ENCODE results near the gene ACOXL. TPM values are rescaled to one million over a fixed set of nuclear protein-coding genes. Genes with fewer than 3 reads are reported as not detected.

Gene ACOXL
- total RNA-seq, 5 donors from 2014 or later (not counting 1 experiment from before 2014, with no cell fraction given), result 0.10 TPM; not detected in 4

- WGBS (ENCODE audit: insufficient coverage), result no CpG with 5 or more reads among the region's 2 CpGs
- H3K27ac ChIP-seq (ENCODE audit: low read length), result no peak overlapping the region
Observed at GRCh38 chr2:110742412-110742811, 10.0 kb downstream of the ACOXL start.

GRCh38 chr2:110743600-110743999, 11.2 kb downstream of the ACOXL start:
- Mint-ChIP-seq H3K36me3 (peaks cover 3% of the 10 kb centered on the region), H3K27me3 (peaks cover 56 to 65% of the 10 kb centered on the region in 2 donors)
- WGBS (ENCODE audit: insufficient coverage), result 76% methylated on average over 3 of the region's 5 CpGs

More at GRCh38 chr2:110742412-110742811, 10.0 kb downstream of the ACOXL start:
- Mint-ChIP-seq H3K27me3 (peaks cover 63 to 69% of the 10 kb centered on the region in 2 donors), H3K27ac (no peak overlapping the region), H3K9me3 (peaks cover 3 to 9% (median 8%) of the 10 kb centered on the region in 3 donors), H3K36me3 (peaks cover 3% of the 10 kb centered on the region), H3K4me1 (peaks cover under 1 to 2% (median 1%) of the 10 kb centered on the region in 3 donors), H3K4me3 (no peak overlapping the region)
- H3K4me3 ChIP-seq (ENCODE audit: control insufficient read depth in 1 of 2, extremely low read depth in 1 of 2, low read length in 1 of 2), result no peak overlapping the region
- no peaks in the 10 kb centered on the region for H3K9me3 ChIP-seq
- DNase-seq, result no peak
- ATAC-seq (replicated peaks in 1 of 4), result no peak
- H3K27me3 ChIP-seq (replicated peaks in 1 of 2; ENCODE audit: control insufficient read depth in 2 of 2, extremely low read depth in 1 of 2, insufficient read depth in 2 of 2, low read length in 1 of 2), result peaks cover 0 to 38% of the 10 kb centered on the region in 2 experiments
- ChIA-PET CTCF (interaction anchor here in 1 of 2 donors (1.0 kb wide), 1 partner anchor 13 kb away, joined by 3 read pairs; no protein-coding TSS in a partner anchor), POLR2A (no interaction called here)
- no peaks in the 10 kb centered on the region for H3K36me3 ChIP-seq (ENCODE audit: control insufficient read depth in 2 of 2, extremely low read depth in 1 of 2, insufficient read depth in 1 of 2, low read length in 1 of 2)
- H3K4me1 ChIP-seq (ENCODE audit: control insufficient read depth in 1 of 2, extremely low read depth in 1 of 2, insufficient read depth in 2 of 2, low read length in 2 of 2), result peaks cover 0 to 4% of the 10 kb centered on the region in 2 experiments

GRCh38 chr2:110744429-110744828, 12.1 kb downstream of the ACOXL start:
- Mint-ChIP-seq H3K4me3 (no peak overlapping the region), H3K27me3 (peaks cover 48 to 59% of the 10 kb centered on the region in 2 donors), H3K4me1 (peaks cover 15 to 18% (median 17%) of the 10 kb centered on the region in 3 donors), H3K36me3 (no peaks in the 10 kb centered on the region), H3K27ac (no peak overlapping the region), H3K9me3 (no peaks in the 10 kb centered on the region)
- ATAC-seq (replicated peaks in 1 of 4) (no peak), DNase-seq (no peak)
- ChIA-PET CTCF (no interaction called here), POLR2A (no interaction called here)
- H3K4me3 ChIP-seq (ENCODE audit: control insufficient read depth in 1 of 2, extremely low read depth in 1 of 2, low read length in 1 of 2), result no peak overlapping the region
- 80% methylated on average over 4 of the region's 4 CpGs for WGBS (ENCODE audit: insufficient coverage)
- H3K4me1 ChIP-seq (ENCODE audit: control insufficient read depth in 1 of 2, extremely low read depth in 1 of 2, insufficient read depth in 2 of 2, low read length in 2 of 2), result peaks cover 4 to 20% of the 10 kb centered on the region in 2 experiments
- H3K9me3 ChIP-seq, result no peaks in the 10 kb centered on the region
- no peaks in the 10 kb centered on the region for H3K36me3 ChIP-seq (ENCODE audit: control insufficient read depth in 2 of 2, extremely low read depth in 1 of 2, insufficient read depth in 1 of 2, low read length in 1 of 2)
- peaks cover 0 to 29% of the 10 kb centered on the region in 2 experiments for H3K27me3 ChIP-seq (replicated peaks in 1 of 2; ENCODE audit: control insufficient read depth in 2 of 2, extremely low read depth in 1 of 2, insufficient read depth in 2 of 2, low read length in 1 of 2)
- H3K27ac ChIP-seq (ENCODE audit: low read length), result no peak overlapping the region

More at GRCh38 chr2:110743600-110743999, 11.2 kb downstream of the ACOXL start:
- Histone ChIP-seq H3K4me3 (ENCODE audit: control insufficient read depth in 1 of 2, extremely low read depth in 1 of 2, low read length in 1 of 2) (no peak overlapping the region), H3K27me3 (replicated peaks in 1 of 2; ENCODE audit: control insufficient read depth in 2 of 2, extremely low read depth in 1 of 2, insufficient read depth in 2 of 2, low read length in 1 of 2) (peaks cover 0 to 32% of the 10 kb centered on the region in 2 experiments), H3K9me3 (no peaks in the 10 kb centered on the region), H3K4me1 (ENCODE audit: control insufficient read depth in 1 of 2, extremely low read depth in 1 of 2, insufficient read depth in 2 of 2, low read length in 2 of 2) (peaks cover 4 to 16% of the 10 kb centered on the region in 2 experiments), H3K36me3 (ENCODE audit: control insufficient read depth in 2 of 2, extremely low read depth in 1 of 2, insufficient read depth in 1 of 2, low read length in 1 of 2) (no peaks in the 10 kb centered on the region), H3K27ac (ENCODE audit: low read length) (no peak overlapping the region)
- CTCF ChIA-PET, result no interaction called here
- H3K27ac Mint-ChIP-seq, result no peak overlapping the region
- H3K9me3 Mint-ChIP-seq, result peaks cover 3 to 7% (median 6%) of the 10 kb centered on the region in 3 donors
- H3K4me3 Mint-ChIP-seq, result no peak overlapping the region
- no peak for DNase-seq
- POLR2A ChIA-PET, result no interaction called here
- ATAC-seq (replicated peaks in 1 of 4), result no peak
- H3K4me1 Mint-ChIP-seq, result peaks cover 12 to 14% (median 13%) of the 10 kb centered on the region in 3 donors

- no peak for ATAC-seq (replicated peaks in 1 of 4)
- peaks cover 15 to 18% (median 17%) of the 10 kb centered on the region in 3 donors for H3K4me1 Mint-ChIP-seq
- CTCF ChIA-PET, result no interaction called here
Observed at GRCh38 chr2:110745048-110745447, 12.7 kb downstream of the ACOXL start.

GRCh38 chr2:110746586-110747521, 14.5 kb downstream of the ACOXL start:
- H3K27ac Mint-ChIP-seq, result no peak overlapping the region
- peaks cover 0 to 16% of the 10 kb centered on the region in 2 experiments for H3K27me3 ChIP-seq (replicated peaks in 1 of 2; ENCODE audit: control insufficient read depth in 2 of 2, extremely low read depth in 1 of 2, insufficient read depth in 2 of 2, low read length in 1 of 2)
- peaks cover 15 to 18% (median 17%) of the 10 kb centered on the region in 3 donors for H3K4me1 Mint-ChIP-seq
- peaks cover 4 to 20% of the 10 kb centered on the region in 2 experiments for H3K4me1 ChIP-seq (ENCODE audit: control insufficient read depth in 1 of 2, extremely low read depth in 1 of 2, insufficient read depth in 2 of 2, low read length in 2 of 2)
- DNase-seq (no peak), ATAC-seq (replicated peaks in 1 of 4) (no peak)
- ChIA-PET CTCF (interaction anchor here in 1 of 2 donors (1.0 kb wide), 1 partner anchor 68 kb away, joined by 6 read pairs; no protein-coding TSS in a partner anchor), POLR2A (no interaction called here)
- no peak overlapping the region for H3K4me3 Mint-ChIP-seq
- no peaks in the 10 kb centered on the region for H3K9me3 Mint-ChIP-seq
- no peak overlapping the region for H3K27ac ChIP-seq (ENCODE audit: low read length)
- H3K36me3 ChIP-seq (ENCODE audit: control insufficient read depth in 2 of 2, extremely low read depth in 1 of 2, insufficient read depth in 1 of 2, low read length in 1 of 2), result no peaks in the 10 kb centered on the region
- no peaks in the 10 kb centered on the region for H3K9me3 ChIP-seq
- WGBS (ENCODE audit: insufficient coverage), result 90% methylated on average over 8 of the region's 14 CpGs
- no peak overlapping the region for H3K4me3 ChIP-seq (ENCODE audit: control insufficient read depth in 1 of 2, extremely low read depth in 1 of 2, low read length in 1 of 2)
- H3K36me3 Mint-ChIP-seq, result no peaks in the 10 kb centered on the region
- H3K27me3 Mint-ChIP-seq, result peaks cover 25 to 38% of the 10 kb centered on the region in 2 donors

More at GRCh38 chr2:110745048-110745447, 12.7 kb downstream of the ACOXL start:
- H3K27ac Mint-ChIP-seq, result no peak overlapping the region
- no peak for DNase-seq
- no peaks in the 10 kb centered on the region for H3K9me3 Mint-ChIP-seq
- no peak overlapping the region for H3K4me3 ChIP-seq (ENCODE audit: control insufficient read depth in 1 of 2, extremely low read depth in 1 of 2, low read length in 1 of 2)
- peaks cover 42 to 56% of the 10 kb centered on the region in 2 donors for H3K27me3 Mint-ChIP-seq
- WGBS (ENCODE audit: insufficient coverage), result 100% methylated on average over 1 of the region's 2 CpGs
- no peak overlapping the region for H3K4me3 Mint-ChIP-seq
- POLR2A ChIA-PET, result no interaction called here
- no peaks in the 10 kb centered on the region for H3K9me3 ChIP-seq
- H3K27me3 ChIP-seq (replicated peaks in 1 of 2; ENCODE audit: control insufficient read depth in 2 of 2, extremely low read depth in 1 of 2, insufficient read depth in 2 of 2, low read length in 1 of 2), result peaks cover 0 to 27% of the 10 kb centered on the region in 2 experiments
- H3K4me1 ChIP-seq (ENCODE audit: control insufficient read depth in 1 of 2, extremely low read depth in 1 of 2, insufficient read depth in 2 of 2, low read length in 2 of 2), result peaks cover 4 to 20% of the 10 kb centered on the region in 2 experiments
- H3K36me3 ChIP-seq (ENCODE audit: control insufficient read depth in 2 of 2, extremely low read depth in 1 of 2, insufficient read depth in 1 of 2, low read length in 1 of 2), result no peaks in the 10 kb centered on the region
- H3K27ac ChIP-seq (ENCODE audit: low read length), result no peak overlapping the region
- H3K36me3 Mint-ChIP-seq, result no peaks in the 10 kb centered on the region
